ENCODE results near the gene C17orf107.

C17orf107 gene

GRCh38 chr17:4892499-4893221 lies 6.7 kb upstream of the C17orf107 start:
- Histone ChIP-seq H3K4me3 (ENCODE audit: insufficient read length, low read depth) (no peak overlapping the region), H3K9me3 (ENCODE audit: insufficient read depth, low read length) (no peaks in the 10 kb centered on the region), H3K4me1 (ENCODE audit: insufficient read depth, insufficient read length) (peaks cover 8% of the 10 kb centered on the region), H3K27me3 (ENCODE audit: insufficient read depth, insufficient read length) (no peaks in the 10 kb centered on the region), H3K36me3 (ENCODE audit: insufficient read depth, insufficient read length, low read length) (peaks cover 65% of the 10 kb centered on the region), H3K9ac (ENCODE audit: insufficient read length, low read depth) (no peak overlapping the region)
- TF ChIP-seq SUZ12 (IDR thresholded peaks at IDR 0.05; ENCODE audit: extremely low read depth, insufficient read depth, insufficient read length) = no peak
- TF ChIP-seq ZNF274 (IDR thresholded peaks at IDR 0.05; ENCODE audit: low read depth, low read length) = no peak
- no peak for TF ChIP-seq YY1 (IDR thresholded peaks at IDR 0.05; ENCODE audit: insufficient read depth, insufficient read length)
- DNase-seq (ENCODE audit: low read depth, low spot score) = no peak

- H3K4me3 ChIP-seq (ENCODE audit: insufficient read length, low read depth) = no peak overlapping the region
- H3K36me3 ChIP-seq (ENCODE audit: insufficient read depth, insufficient read length, low read length) = peaks cover 66% of the 10 kb centered on the region
- H3K27me3 ChIP-seq (ENCODE audit: insufficient read depth, insufficient read length) = no peaks in the 10 kb centered on the region
- H3K9me3 ChIP-seq (ENCODE audit: insufficient read depth, low read length) = no peaks in the 10 kb centered on the region
- DNase-seq (ENCODE audit: low read depth, low spot score) = no peak
- peaks cover 8% of the 10 kb centered on the region for H3K4me1 ChIP-seq (ENCODE audit: insufficient read depth, insufficient read length)
- TF ChIP-seq SUZ12 (IDR thresholded peaks at IDR 0.05; ENCODE audit: extremely low read depth, insufficient read depth, insufficient read length) (no peak), YY1 (IDR thresholded peaks at IDR 0.05; ENCODE audit: insufficient read depth, insufficient read length) (no peak), ZNF274 (IDR thresholded peaks at IDR 0.05; ENCODE audit: low read depth, low read length) (no peak)
- H3K9ac ChIP-seq (ENCODE audit: insufficient read length, low read depth) = no peak overlapping the region
Measured at GRCh38 chr17:4893272-4893671, 6.1 kb upstream of the C17orf107 start.

DNA sequence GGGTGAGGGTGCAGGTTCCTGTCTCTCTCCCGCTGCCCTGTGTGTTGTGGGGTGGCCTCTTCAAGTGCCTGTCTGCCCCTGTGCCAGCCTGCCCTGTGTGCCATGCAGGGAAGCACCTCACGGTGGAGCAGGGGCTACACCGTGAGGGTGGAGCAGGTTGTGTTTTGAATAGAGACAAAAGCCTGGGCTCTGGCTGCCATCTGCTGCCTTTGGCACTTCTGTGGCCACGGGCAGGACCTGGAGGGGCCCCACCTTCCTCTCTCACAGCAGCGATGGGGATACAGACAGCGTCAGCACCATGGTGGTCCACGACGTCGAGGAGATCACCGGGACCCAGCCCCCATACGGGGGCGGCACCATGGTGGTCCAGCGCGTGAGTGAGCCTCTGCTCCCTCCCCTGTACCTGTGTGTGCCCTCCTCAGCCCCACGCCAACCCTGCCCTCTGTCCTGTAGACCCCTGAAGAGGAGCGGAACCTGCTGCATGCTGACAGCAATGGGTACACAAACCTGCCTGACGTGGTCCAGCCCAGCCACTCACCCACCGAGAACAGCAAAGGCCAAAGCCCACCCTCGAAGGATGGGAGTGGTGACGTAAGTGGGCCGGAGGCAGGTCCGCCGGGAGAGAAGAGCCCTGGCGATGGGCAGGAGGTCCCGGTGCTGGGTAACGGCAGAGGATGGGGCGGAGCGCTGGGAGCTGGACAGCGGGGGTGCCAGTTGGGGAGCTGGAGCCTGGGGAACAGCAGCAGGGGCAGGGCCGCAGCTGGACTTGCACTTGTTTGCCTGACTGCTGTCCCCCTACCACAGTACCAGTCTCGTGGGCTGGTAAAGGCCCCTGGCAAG lies 5.4 kb upstream of the C17orf107 start:
- no peak for DNase-seq (ENCODE audit: low read depth, low spot score)
- H3K9me3 ChIP-seq (ENCODE audit: insufficient read depth, low read length) = no peaks in the 10 kb centered on the region
- H3K36me3 ChIP-seq (ENCODE audit: insufficient read depth, insufficient read length, low read length) = peaks cover 72% of the 10 kb centered on the region
- no peak overlapping the region for H3K9ac ChIP-seq (ENCODE audit: insufficient read length, low read depth)
- peaks cover 8% of the 10 kb centered on the region for H3K4me1 ChIP-seq (ENCODE audit: insufficient read depth, insufficient read length)
- H3K27me3 ChIP-seq (ENCODE audit: insufficient read depth, insufficient read length) = no peaks in the 10 kb centered on the region
- no peak overlapping the region for H3K4me3 ChIP-seq (ENCODE audit: insufficient read length, low read depth)
- TF ChIP-seq SUZ12 (IDR thresholded peaks at IDR 0.05; ENCODE audit: extremely low read depth, insufficient read depth, insufficient read length) (no peak), ZNF274 (IDR thresholded peaks at IDR 0.05; ENCODE audit: low read depth, low read length) (no peak), YY1 (IDR thresholded peaks at IDR 0.05; ENCODE audit: insufficient read depth, insufficient read length) (no peak)

GRCh38 chr17:4895121-4895520 lies 4.2 kb upstream of the C17orf107 start:
- H3K27me3 ChIP-seq (ENCODE audit: insufficient read depth, insufficient read length) = no peaks in the 10 kb centered on the region
- no peaks in the 10 kb centered on the region for H3K9me3 ChIP-seq (ENCODE audit: insufficient read depth, low read length)
- H3K4me1 ChIP-seq (ENCODE audit: insufficient read depth, insufficient read length) = peaks cover 8% of the 10 kb centered on the region
- no peak overlapping the region for H3K4me3 ChIP-seq (ENCODE audit: insufficient read length, low read depth)
- H3K36me3 ChIP-seq (ENCODE audit: insufficient read depth, insufficient read length, low read length) = peaks cover 79% of the 10 kb centered on the region
- no peak for DNase-seq (ENCODE audit: low read depth, low spot score)
- no peak overlapping the region for H3K9ac ChIP-seq (ENCODE audit: insufficient read length, low read depth)
- no peak for TF ChIP-seq YY1 (IDR thresholded peaks at IDR 0.05; ENCODE audit: insufficient read depth, insufficient read length)
- TF ChIP-seq ZNF274 (IDR thresholded peaks at IDR 0.05; ENCODE audit: low read depth, low read length) = no peak
- TF ChIP-seq SUZ12 (IDR thresholded peaks at IDR 0.05; ENCODE audit: extremely low read depth, insufficient read depth, insufficient read length) = no peak

DNA sequence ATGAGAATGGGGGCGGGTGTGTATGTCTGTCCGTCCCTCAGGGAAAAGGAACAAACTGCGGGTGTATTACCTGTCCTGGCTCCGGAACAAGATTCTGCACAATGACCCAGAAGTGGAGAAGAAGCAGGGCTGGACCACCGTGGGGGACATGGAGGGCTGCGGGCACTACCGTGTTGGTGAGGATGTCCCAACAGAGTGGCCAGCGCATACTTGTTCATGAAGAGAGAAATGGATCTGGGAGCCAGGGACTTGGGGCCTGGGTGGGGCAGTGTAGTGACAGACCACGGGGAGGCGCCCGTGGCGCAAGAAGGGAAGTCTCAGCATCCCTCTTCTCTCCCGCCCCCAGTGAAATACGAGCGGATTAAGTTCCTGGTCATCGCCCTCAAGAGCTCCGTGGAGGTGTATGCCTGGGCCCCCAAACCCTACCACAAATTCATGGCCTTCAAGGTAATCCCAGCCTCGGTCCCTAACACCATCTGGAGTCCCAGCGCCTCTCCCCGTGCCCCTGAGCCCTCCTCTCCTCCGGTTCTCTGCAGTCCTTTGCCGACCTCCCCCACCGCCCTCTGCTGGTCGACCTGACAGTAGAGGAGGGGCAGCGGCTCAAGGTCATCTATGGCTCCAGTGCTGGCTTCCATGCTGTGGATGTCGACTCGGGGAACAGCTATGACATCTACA lies 3.5 kb upstream of the C17orf107 start:
- peaks cover 75% of the 10 kb centered on the region for H3K36me3 ChIP-seq (ENCODE audit: insufficient read depth, insufficient read length, low read length)

DNA sequence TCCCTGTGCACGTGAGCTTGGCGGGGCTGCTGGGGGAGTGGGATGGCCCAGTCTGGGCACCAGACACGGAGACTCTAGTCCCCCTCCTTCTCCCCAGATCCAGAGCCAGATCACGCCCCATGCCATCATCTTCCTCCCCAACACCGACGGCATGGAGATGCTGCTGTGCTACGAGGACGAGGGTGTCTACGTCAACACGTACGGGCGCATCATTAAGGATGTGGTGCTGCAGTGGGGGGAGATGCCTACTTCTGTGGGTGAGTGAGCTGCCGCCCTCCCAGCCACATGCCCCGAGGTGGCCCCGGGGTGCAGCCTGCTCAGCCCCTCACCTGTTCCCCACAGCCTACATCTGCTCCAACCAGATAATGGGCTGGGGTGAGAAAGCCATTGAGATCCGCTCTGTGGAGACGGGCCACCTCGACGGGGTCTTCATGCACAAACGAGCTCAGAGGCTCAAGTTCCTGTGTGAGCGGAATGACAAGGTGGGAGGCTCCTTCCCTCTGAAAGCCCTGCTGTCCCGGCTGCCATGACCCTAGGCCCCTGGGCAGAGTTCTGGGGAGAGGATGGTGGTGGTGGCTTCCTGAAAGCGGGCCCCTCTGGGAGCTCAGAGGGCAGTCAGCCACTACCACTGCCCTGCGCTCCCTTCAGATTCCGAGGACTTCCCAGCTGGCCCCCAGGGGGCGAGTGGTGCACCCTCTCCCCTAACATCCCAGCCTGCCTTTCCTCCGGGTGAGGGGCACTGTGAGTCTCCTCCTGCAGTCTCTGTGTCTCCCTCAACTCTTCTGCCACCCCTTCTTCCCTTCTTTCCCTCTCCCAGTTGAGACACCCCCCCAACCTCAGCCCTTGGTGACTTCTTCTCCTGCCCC lies 2.8 kb upstream of the C17orf107 start:
- Histone ChIP-seq H3K27me3 (ENCODE audit: insufficient read depth, insufficient read length) (no peaks in the 10 kb centered on the region), H3K4me1 (ENCODE audit: insufficient read depth, insufficient read length) (peaks cover 8% of the 10 kb centered on the region), H3K9ac (ENCODE audit: insufficient read length, low read depth) (no peak overlapping the region), H3K9me3 (ENCODE audit: insufficient read depth, low read length) (no peaks in the 10 kb centered on the region), H3K36me3 (ENCODE audit: insufficient read depth, insufficient read length, low read length) (peaks cover 69% of the 10 kb centered on the region), H3K4me3 (ENCODE audit: insufficient read length, low read depth) (no peak overlapping the region)
- no peak for TF ChIP-seq YY1 (IDR thresholded peaks at IDR 0.05; ENCODE audit: insufficient read depth, insufficient read length)
- no peak for TF ChIP-seq ZNF274 (IDR thresholded peaks at IDR 0.05; ENCODE audit: low read depth, low read length)
- no peak for TF ChIP-seq SUZ12 (IDR thresholded peaks at IDR 0.05; ENCODE audit: extremely low read depth, insufficient read depth, insufficient read length)
- no peak for DNase-seq (ENCODE audit: low read depth, low spot score)

More for the DNA sequence above, 3.5 kb upstream of the C17orf107 start:
- H3K9me3 ChIP-seq (ENCODE audit: insufficient read depth, low read length) = no peaks in the 10 kb centered on the region
- H3K27me3 ChIP-seq (ENCODE audit: insufficient read depth, insufficient read length) = no peaks in the 10 kb centered on the region
- TF ChIP-seq ZNF274 (IDR thresholded peaks at IDR 0.05; ENCODE audit: low read depth, low read length) (no peak), YY1 (IDR thresholded peaks at IDR 0.05; ENCODE audit: insufficient read depth, insufficient read length) (no peak), SUZ12 (IDR thresholded peaks at IDR 0.05; ENCODE audit: extremely low read depth, insufficient read depth, insufficient read length) (no peak)
- DNase-seq (ENCODE audit: low read depth, low spot score) = no peak
- H3K9ac ChIP-seq (ENCODE audit: insufficient read length, low read depth) = no peak overlapping the region
- no peak overlapping the region for H3K4me3 ChIP-seq (ENCODE audit: insufficient read length, low read depth)
- H3K4me1 ChIP-seq (ENCODE audit: insufficient read depth, insufficient read length) = peaks cover 8% of the 10 kb centered on the region
